ENCODE data around the gene CDY2B. TPM values are rescaled to one million over a fixed set of nuclear protein-coding genes. Genes with fewer than 3 reads are reported as not detected.
"Not testable (repeated sequence)": the region's sequence is repeated elsewhere in the genome, so short reads cannot be mapped to it uniquely, and the experiment has no call there.

The CDY2B gene
- not detected for polyA plus RNA-seq

GRCh38 chrY:17880120-17880519 lies at the start of gene CDY2B:
Gene CDY2B, minus strand, starts transcription at chrY:17880220. Its CDS starts 328 bp downstream, at chrY:17879892.
- H3K27ac ChIP-seq (ENCODE audit: low read depth, low read length), result not testable (repeated sequence)
- WGBS, 3 donors, result no CpG with 5 or more reads among the region's 2 CpGs

- WGBS, 3 donors, result no CpG with 5 or more reads among the region's 3 CpGs
- not testable (repeated sequence) for H3K27ac ChIP-seq (ENCODE audit: low read depth, low read length)
Measured at GRCh38 chrY:17908009-17908408, 28.0 kb upstream of the CDY2B start.

- no CpG with 5 or more reads among the region's 2 CpGs for WGBS, 3 donors
- not testable (repeated sequence) for H3K27ac ChIP-seq (ENCODE audit: low read depth, low read length)
Measured at GRCh38 chrY:17907351-17907750, 27.3 kb upstream of the CDY2B start.

- WGBS, 3 donors, result no CpG with 5 or more reads among the region's 2 CpGs
- not testable (repeated sequence) for H3K27ac ChIP-seq (ENCODE audit: low read depth, low read length)
Measured at GRCh38 chrY:17881697-17882096, 1.7 kb upstream of the CDY2B start.

- no CpG with 5 or more reads among the region's 1 CpG for WGBS, 3 donors
- H3K27ac ChIP-seq (ENCODE audit: low read depth, low read length), result not testable (repeated sequence)
Measured at GRCh38 chrY:17876767-17877166, 3.3 kb downstream of the CDY2B start.

GRCh38 chrY:17875401-17875800 lies 4.6 kb downstream of the CDY2B start:
- no CpG with 5 or more reads among the region's 3 CpGs for WGBS, 3 donors
- not testable (repeated sequence) for H3K27ac ChIP-seq (ENCODE audit: low read depth, low read length)

- H3K27ac ChIP-seq (ENCODE audit: low read depth, low read length), result not testable (repeated sequence)
- no CpG with 5 or more reads among the region's 3 CpGs for WGBS, 3 donors
Measured at GRCh38 chrY:17871194-17871903, 8.7 kb downstream of the CDY2B start.

GRCh38 chrY:17870737-17871136 lies 9.3 kb downstream of the CDY2B start:
- WGBS, 3 donors, result no CpG with 5 or more reads among the region's 3 CpGs
- not testable (repeated sequence) for H3K27ac ChIP-seq (ENCODE audit: low read depth, low read length)

- no CpG with 5 or more reads among the region's 4 CpGs for WGBS, 3 donors
- not testable (repeated sequence) for H3K27ac ChIP-seq (ENCODE audit: low read depth, low read length)
Measured at GRCh38 chrY:17867850-17868249, 12.2 kb downstream of the CDY2B start.

GRCh38 chrY:17860634-17861033 lies 19.4 kb downstream of the CDY2B start:
- not testable (repeated sequence) for H3K27ac ChIP-seq (ENCODE audit: low read depth, low read length)
- no CpG with 5 or more reads among the region's 3 CpGs for WGBS, 3 donors

GRCh38 chrY:17856963-17857848 lies 22.8 kb downstream of the CDY2B start:
- not testable (repeated sequence) for H3K27ac ChIP-seq (ENCODE audit: low read depth, low read length)
- WGBS, 3 donors, result no CpG with 5 or more reads among the region's 10 CpGs

- H3K27ac ChIP-seq (ENCODE audit: low read depth, low read length), result not testable (repeated sequence)
- WGBS, 3 donors, result no CpG with 5 or more reads among the region's 3 CpGs
Measured at GRCh38 chrY:17856508-17856907, 23.5 kb downstream of the CDY2B start.

GRCh38 chrY:17849131-17849530 lies 30.9 kb downstream of the CDY2B start:
- WGBS, 3 donors, result no CpG with 5 or more reads among the region's 4 CpGs
- H3K27ac ChIP-seq (ENCODE audit: low read depth, low read length), result not testable (repeated sequence)

GRCh38 chrY:17832149-17832548 lies 47.9 kb downstream of the CDY2B start:
- not testable (repeated sequence) for H3K27ac ChIP-seq (ENCODE audit: low read depth, low read length)
- no CpG with 5 or more reads among the region's 12 CpGs for WGBS, 3 donors

Other genes starting within 250 kb of the CDY2B start
- gene CDY2A, start 145.6 kb upstream of the CDY2B start, polyA plus RNA-seq, result not detected